Fibroblast of lung (primary cell): ENCODE results near the gene TTLL11. TPM values are rescaled to one million over a fixed set of nuclear protein-coding genes. Genes with fewer than 3 reads are reported as not detected.

Experiments
- DNase-seq, 2 donors: peaks; one replicate each; pipeline versions ENCODE4 v3.0.0 to v3.0.0-alpha.2; 2010; ENCODE audit warnings: low read depth in 2 of 2
- H2AFZ ChIP-seq: 2 replicates; pipeline ENCODE4 v1.5.1; 2012; ENCODE audit warnings: low read length, control low read depth, inconsistent platforms
- H3K27ac ChIP-seq: 2 replicates; pipeline ENCODE4 v1.5.1; 2011; ENCODE audit warnings: low read length, control low read depth; ENCODE audit not compliant: insufficient read depth
- H3K27me3 ChIP-seq: 2 replicates; pipeline ENCODE4 v1.5.1; 2011; ENCODE audit warnings: mild to moderate bottlenecking, low read length; ENCODE audit not compliant: control insufficient read depth, insufficient read depth
- H3K36me3 ChIP-seq: 2 replicates; pipeline ENCODE4 v1.5.1; 2011; ENCODE audit warnings: low read length; ENCODE audit not compliant: control insufficient read depth, insufficient read depth
- H3K4me1 ChIP-seq: 2 replicates; pipeline ENCODE4 v1.5.1; 2011; ENCODE audit warnings: low read length; ENCODE audit not compliant: control insufficient read depth, insufficient read depth; ENCODE audit errors: extremely low read depth
- H3K4me2 ChIP-seq: 2 replicates; pipeline ENCODE4 v1.5.1; 2011; ENCODE audit warnings: low read length, control low read depth; ENCODE audit not compliant: insufficient read depth; ENCODE audit errors: extremely low read depth
- H3K4me3 ChIP-seq, 4 experiments: fragments of 200-600 bp in 1 of 4; sonication (generic) in 1 of 4; replicated peaks in 1 of 4; 2 replicates each; pipeline ENCODE4 v1.5.1; 2011 to 2016; ENCODE audit warnings: low read length in 4 of 4, low read depth in 3 of 4, mild to moderate bottlenecking in 3 of 4, control low read depth in 2 of 4, inconsistent platforms in 1 of 4, mixed read lengths in 1 of 4; ENCODE audit not compliant: insufficient read depth in 1 of 4; ENCODE audit errors: control extremely low read depth in 1 of 4
- H3K79me2 ChIP-seq: 2 replicates; pipeline ENCODE4 v1.5.1; 2012; ENCODE audit warnings: mild to moderate bottlenecking, low read length, inconsistent platforms; ENCODE audit not compliant: control insufficient read depth, insufficient read depth
- H3K9ac ChIP-seq: 2 replicates; pipeline ENCODE4 v1.5.1; 2011; ENCODE audit warnings: mild to moderate bottlenecking, low read length, control low read depth; ENCODE audit not compliant: insufficient read depth
- H3K9me3 ChIP-seq: 2 replicates; pipeline ENCODE4 v1.5.1; 2012; ENCODE audit warnings: low read depth, low read length; ENCODE audit not compliant: control insufficient read depth, insufficient read depth
- H4K20me1 ChIP-seq: 2 replicates; pipeline ENCODE4 v1.5.1; 2011; ENCODE audit warnings: low read length; ENCODE audit not compliant: control insufficient read depth, insufficient read depth; ENCODE audit errors: extremely low read depth
- CTCF ChIP-seq, 2 donors: IDR thresholded peaks in 1 of 2; conservative IDR thresholded peaks in 1 of 2; 1 replicate in 1 of 2; 2 replicates in 1 of 2; pipeline ENCODE4 v1.5.1; 2011 to 2012; ENCODE audit warnings: low read length in 2 of 2, control low read depth in 1 of 2, inconsistent platforms in 1 of 2, low read depth in 1 of 2, mild to moderate bottlenecking in 1 of 2
- EZH2 ChIP-seq: IDR thresholded peaks from 2 replicates; pipeline ENCODE4 v1.5.1; 2012; ENCODE audit warnings: low read length, control low read depth, mild to moderate bottlenecking; ENCODE audit errors: missing control alignments
- polyA plus RNA-seq, 2 donors: library from polyadenylated mRNA; depleted of rRNA in 1 of 2; stranded (reverse) in 1 of 2; unstranded in 1 of 2; fragments of >200 nt; gene quantifications; 2 replicates each; pipeline ENCODE4 v1.2.1, GENCODE V29; 2011 to 2012; ENCODE audit warnings: missing spikeins in 1 of 2
- total RNA-seq: library from RNA; depleted of rRNA; stranded (reverse); fragments of >200 nt; gene quantifications from 2 replicates; pipeline ENCODE4 v1.2.1, GENCODE V29; 2014

The TTLL11 gene
- total and polyA plus RNA-seq, 2 donors (not counting 1 experiment from before 2014, with no cell fraction given), result 3.9 to 4.8 TPM

DNA sequence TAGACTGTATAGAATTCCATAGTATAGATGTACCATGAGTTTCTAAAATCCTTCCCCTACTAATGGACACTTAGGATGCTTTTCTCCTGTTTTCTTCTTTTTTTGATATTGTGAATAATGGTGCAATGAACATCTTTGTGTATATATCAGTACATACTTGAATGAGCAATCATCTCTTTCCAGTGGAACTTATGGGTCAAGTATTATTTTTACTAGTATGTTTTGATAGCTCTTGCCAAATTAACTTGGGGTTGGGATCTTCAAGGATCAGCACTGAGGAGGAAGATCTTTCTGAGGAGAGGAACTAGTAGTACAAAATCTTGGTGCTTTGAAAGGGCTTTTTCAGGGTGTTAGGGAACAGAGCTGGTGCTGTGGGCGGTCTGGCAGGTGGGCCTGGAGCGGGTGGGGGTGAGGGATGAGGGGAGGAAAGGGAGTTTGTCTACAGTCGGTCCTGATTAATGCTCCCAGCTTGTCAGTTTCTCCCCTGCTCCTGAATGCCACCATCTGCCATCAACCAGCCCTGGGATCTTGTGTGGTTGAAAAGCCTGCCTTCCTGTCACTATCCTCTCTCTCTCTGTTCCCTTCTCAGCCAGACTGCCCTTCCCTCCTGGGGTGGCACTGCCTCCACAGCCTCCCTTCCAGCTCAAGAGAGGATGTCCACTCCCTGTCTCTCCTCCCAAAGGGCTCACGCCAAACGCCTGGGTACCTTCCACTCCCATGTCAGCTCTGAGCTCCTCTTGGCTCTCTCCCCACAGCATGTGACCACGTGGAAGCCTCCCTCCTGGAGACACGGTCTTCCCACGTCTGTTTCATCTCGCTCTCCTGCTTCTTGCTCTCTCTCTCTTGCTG lies 255.8 kb downstream of the TTLL11 start:
- Histone ChIP-seq H3K36me3 (no peaks in the 10 kb centered on the region), H3K27ac (no peak overlapping the region), H3K27me3 (no peaks in the 10 kb centered on the region), H3K9me3 (no peaks in the 10 kb centered on the region), H3K4me1 (peaks cover 3% of the 10 kb centered on the region), H3K4me2 (no peak overlapping the region), H3K79me2 (no peaks in the 10 kb centered on the region), H2AFZ (no peak overlapping the region), H3K9ac (no peak overlapping the region), H4K20me1 (no peaks in the 10 kb centered on the region), H3K4me3 (no peak overlapping the region)
- peak; percentile 29 for DNase-seq
- no peak for TF ChIP-seq EZH2
- no peak for TF ChIP-seq CTCF (conservative IDR thresholded peaks at IDR 0.05 in 1 of 2, IDR thresholded peaks at IDR 0.05 in 1 of 2; ENCODE audit: low read depth in 1 of 2, low read length in 2 of 2)

DNA sequence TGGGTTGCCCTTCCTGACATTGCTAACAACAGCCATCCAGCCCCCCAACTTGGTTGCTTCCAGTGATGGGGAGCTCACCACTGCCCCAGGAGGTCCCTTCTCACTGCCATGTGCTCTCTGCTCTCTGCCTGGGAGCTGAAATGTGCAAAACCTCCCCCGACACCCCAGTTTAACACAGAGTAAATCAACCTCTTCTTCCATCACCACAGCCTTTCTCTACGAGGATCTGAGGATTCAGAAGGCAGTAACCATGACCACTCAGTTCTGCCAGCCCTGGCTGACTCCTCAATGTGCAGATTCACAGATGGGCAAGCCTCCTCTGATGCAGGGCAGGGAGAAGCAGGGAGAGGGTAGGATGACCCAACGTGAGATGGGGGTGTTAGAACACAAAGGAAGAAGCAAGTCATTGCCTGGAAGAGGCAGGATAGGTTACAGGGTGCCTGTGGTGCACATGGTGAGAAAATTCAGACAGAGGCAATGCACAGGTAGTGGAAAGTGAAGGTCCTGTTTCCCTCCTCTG lies 256.7 kb downstream of the TTLL11 start:
- peaks cover 3% of the 10 kb centered on the region for H3K4me1 ChIP-seq
- no peaks in the 10 kb centered on the region for H3K9me3 ChIP-seq
- no peak overlapping the region for H3K4me2 ChIP-seq
- no peaks in the 10 kb centered on the region for H4K20me1 ChIP-seq
- H2AFZ ChIP-seq, result no peak overlapping the region
- H3K36me3 ChIP-seq, result no peaks in the 10 kb centered on the region
- TF ChIP-seq EZH2, result no peak
- TF ChIP-seq CTCF (conservative IDR thresholded peaks at IDR 0.05 in 1 of 2, IDR thresholded peaks at IDR 0.05 in 1 of 2; ENCODE audit: low read depth in 1 of 2, low read length in 2 of 2), result no peak
- H3K27ac ChIP-seq, result no peak overlapping the region
- no peak overlapping the region for H3K9ac ChIP-seq
- H3K4me3 ChIP-seq, result no peak overlapping the region
- no peak for DNase-seq
- H3K27me3 ChIP-seq, result no peaks in the 10 kb centered on the region
- no peaks in the 10 kb centered on the region for H3K79me2 ChIP-seq

DNA sequence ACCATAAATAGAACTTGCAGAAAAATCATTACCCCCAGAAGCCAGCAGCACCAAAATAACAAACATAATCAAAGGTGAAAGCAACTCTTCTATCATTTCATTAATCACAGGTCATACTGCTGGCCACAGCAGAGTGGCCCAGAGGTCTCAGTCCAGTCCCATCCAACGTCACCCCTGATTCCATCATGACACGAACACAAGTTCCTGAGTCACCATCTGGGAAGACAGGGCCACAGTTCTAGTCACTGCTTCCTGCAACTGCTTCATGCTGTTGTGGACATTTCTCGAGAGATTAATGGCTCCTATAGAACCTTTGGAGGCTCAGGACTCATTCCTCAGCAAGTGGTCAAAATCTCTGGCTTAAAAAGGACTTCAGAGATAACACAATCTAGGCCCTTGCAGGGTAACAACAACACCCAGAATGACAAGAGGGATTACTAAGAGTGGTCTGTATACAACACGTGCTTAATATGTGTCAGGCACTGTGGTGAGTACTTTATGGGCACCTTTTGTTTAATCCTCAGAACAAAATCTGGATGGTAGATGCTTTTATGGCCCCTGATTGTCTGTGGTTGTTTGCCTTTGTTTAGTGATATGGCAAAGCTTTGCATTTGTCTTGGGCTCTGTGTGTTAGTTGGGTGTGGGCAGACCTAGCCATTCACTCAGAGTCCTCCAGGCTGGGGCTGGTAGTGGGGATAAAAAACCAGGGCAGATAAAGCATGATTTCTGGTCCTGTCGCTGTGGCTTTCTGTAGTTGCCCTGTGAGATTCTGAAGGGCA lies 257.3 kb downstream of the TTLL11 start:
- H3K4me3 ChIP-seq, result no peak overlapping the region
- TF ChIP-seq EZH2, result no peak
- TF ChIP-seq CTCF (conservative IDR thresholded peaks at IDR 0.05 in 1 of 2, IDR thresholded peaks at IDR 0.05 in 1 of 2; ENCODE audit: low read depth in 1 of 2, low read length in 2 of 2), result no peak
- H3K36me3 ChIP-seq, result no peaks in the 10 kb centered on the region
- no peak overlapping the region for H3K9ac ChIP-seq
- no peak for DNase-seq
- H3K4me2 ChIP-seq, result no peak overlapping the region
- H4K20me1 ChIP-seq, result no peaks in the 10 kb centered on the region
- no peaks in the 10 kb centered on the region for H3K79me2 ChIP-seq
- H3K9me3 ChIP-seq, result no peaks in the 10 kb centered on the region
- H3K27me3 ChIP-seq, result no peaks in the 10 kb centered on the region
- no peak overlapping the region for H2AFZ ChIP-seq
- H3K4me1 ChIP-seq, result peaks cover 3% of the 10 kb centered on the region
- no peak overlapping the region for H3K27ac ChIP-seq
